Fibroblast of peridontal ligament (primary cell): ENCODE data around the gene GPR153.

Experiments used
- DNase-seq: peaks from one replicate; pipeline ENCODE4 v3.0.0-alpha.2; 2010; ENCODE audit errors: extremely low read depth

Gene GPR153

GRCh38 chr1:6248932-6249738 is 11.8 kb downstream of the GPR153 start:
- no peak for DNase-seq

GRCh38 chr1:6248161-6248776 is 12.6 kb downstream of the GPR153 start:
- no peak for DNase-seq

- no peak for DNase-seq
Observed at GRCh38 chr1:6247651-6248050, 13.2 kb downstream of the GPR153 start.

GRCh38 chr1:6246497-6247467 is 14.1 kb downstream of the GPR153 start:
- peak; percentile 66 for DNase-seq

- no peak for DNase-seq
Observed at GRCh38 chr1:6245869-6246496, 14.9 kb downstream of the GPR153 start.

- DNase-seq = peak; percentile 68
Observed at GRCh38 chr1:6245086-6245868, 15.6 kb downstream of the GPR153 start.

GRCh38 chr1:6244401-6245049 is 16.4 kb downstream of the GPR153 start:
- DNase-seq = no peak

- no peak for DNase-seq
Observed at GRCh38 chr1:6243993-6244392, 16.9 kb downstream of the GPR153 start, which contains the start of gene HES3. Gene HES3, plus strand, starts transcription at chr1:6244179. Its CDS starts 187 bp downstream, at chr1:6244366.

- no peak for DNase-seq
Observed at GRCh38 chr1:6243053-6243834, 17.7 kb downstream of the GPR153 start.

GRCh38 chr1:6241887-6242740 is 18.8 kb downstream of the GPR153 start:
- DNase-seq = no peak

GRCh38 chr1:6241107-6241886 is 19.6 kb downstream of the GPR153 start:
- no peak for DNase-seq

- DNase-seq = peak; percentile 88
Observed at GRCh38 chr1:6239950-6240768, 20.7 kb downstream of the GPR153 start.

- DNase-seq = no peak
Observed at GRCh38 chr1:6239213-6239752, 21.6 kb downstream of the GPR153 start.

GRCh38 chr1:6237093-6237492 is 23.8 kb downstream of the GPR153 start:
- DNase-seq = no peak

- no peak for DNase-seq
Observed at GRCh38 chr1:6235296-6235677, 25.6 kb downstream of the GPR153 start.

GRCh38 chr1:6234502-6235295 is 26.2 kb downstream of the GPR153 start:
- peak; percentile 44 for DNase-seq
